Measurements from ENCODE around the gene IER5L.

Gene IER5L

GRCh38 chr9:129202613-129203555 is 24.8 kb upstream of the IER5L start (continued):
- TF ChIP-seq ZNF132 (tag by site-specific recombination; IDR thresholded peaks at IDR 0.05; ENCODE audit: borderline replicate concordance), result no peak
- TF ChIP-seq ZNF513 (tag by site-specific recombination; IDR thresholded peaks at IDR 0.05), result no peak
- TF ChIP-seq ZNF692 (tag by site-specific recombination; IDR thresholded peaks at IDR 0.05), result peak; percentile 49; the same call in 1 of the 2 replicates
- TF ChIP-seq ZNF473 (tag by site-specific recombination; IDR thresholded peaks at IDR 0.05), result no peak
- no peak for TF ChIP-seq ZNF600 (tag by site-specific recombination; IDR thresholded peaks at IDR 0.05)
- no peak for TF ChIP-seq BCL6B (tag by site-specific recombination; IDR thresholded peaks at IDR 0.05)
- no peak for TF ChIP-seq ZNF23 (tag by site-specific recombination; IDR thresholded peaks at IDR 0.05; ENCODE audit: borderline replicate concordance)
- TF ChIP-seq ZNF18 (tag by site-specific recombination; IDR thresholded peaks at IDR 0.05), result no peak
- TF ChIP-seq ZNF433 (tag by site-specific recombination; IDR thresholded peaks at IDR 0.05; ENCODE audit: low read depth), result no peak
- TF ChIP-seq ZSCAN30 (tag by site-specific recombination; IDR thresholded peaks at IDR 0.05), result 0 out of 2 replicates have a peak, but pooled peaks have one; percentile 18
- no peak for TF ChIP-seq ZNF133 (tag by site-specific recombination; IDR thresholded peaks at IDR 0.05)
- TF ChIP-seq GLIS2 (tag by site-specific recombination; IDR thresholded peaks at IDR 0.05), result 0 out of 2 replicates have a peak, but pooled peaks have one; percentile 23
- no peak for TF ChIP-seq ZNF658 (tag by site-specific recombination; IDR thresholded peaks at IDR 0.05)
- no peak for TF ChIP-seq ELK4 (IDR thresholded peaks at IDR 0.05; ENCODE audit: borderline replicate concordance, low read depth, low read length)
- no peak for TF ChIP-seq ZNF610 (tag by site-specific recombination; IDR thresholded peaks at IDR 0.05; ENCODE audit: borderline replicate concordance)
- no peak for TF ChIP-seq ZFP41 (tag by site-specific recombination; IDR thresholded peaks at IDR 0.05; ENCODE audit: borderline replicate concordance)
- TF ChIP-seq SP3 (tag by site-specific recombination; IDR thresholded peaks at IDR 0.05), result peak; percentile 98
- TF ChIP-seq ZNF629 (tag by site-specific recombination; IDR thresholded peaks at IDR 0.05), result peak; percentile 30; the same call in 1 of the 2 replicates
- TF ChIP-seq YY1 (tag by site-specific recombination; IDR thresholded peaks at IDR 0.05), result peak; percentile 90
- peak; percentile 53; the same call in 1 of the 2 replicates for TF ChIP-seq KLF10 (tag by site-specific recombination; IDR thresholded peaks at IDR 0.05)
- peak; percentile 78 for TF ChIP-seq ZNF335 (tag by site-specific recombination; conservative IDR thresholded peaks at IDR 0.05)
- TF ChIP-seq YY2 (tag by site-specific recombination; IDR thresholded peaks at IDR 0.05), result peak; percentile 90
- no peak for TF ChIP-seq PBX3 (CRISPR knock-in tag; IDR thresholded peaks at IDR 0.05)
- TF ChIP-seq ZNF560 (tag by site-specific recombination; IDR thresholded peaks at IDR 0.05; ENCODE audit: borderline replicate concordance), result no peak
- peak; percentile 98 for TF ChIP-seq KLF8 (tag by site-specific recombination; IDR thresholded peaks at IDR 0.05)
- TF ChIP-seq ZNF664 (tag by site-specific recombination; IDR thresholded peaks at IDR 0.05), result peak; percentile 100
- TF ChIP-seq ZBTB8A (tag by site-specific recombination; IDR thresholded peaks at IDR 0.05), result peak; percentile 68
- no peak for TF ChIP-seq ZNF510 (tag by site-specific recombination; IDR thresholded peaks at IDR 0.05; ENCODE audit: insufficient replicate concordance)
- TF ChIP-seq ZNF324 (tag by site-specific recombination; IDR thresholded peaks at IDR 0.05), result no peak
- TF ChIP-seq ZNF561 (tag by site-specific recombination; IDR thresholded peaks at IDR 0.05; ENCODE audit: borderline replicate concordance), result 0 out of 2 replicates have a peak, but pooled peaks have one; percentile 44
- TF ChIP-seq ZNF76 (tag by site-specific recombination; IDR thresholded peaks at IDR 0.05; ENCODE audit: borderline replicate concordance, low read depth), result peak; percentile 97
- TF ChIP-seq ZFP3 (tag by site-specific recombination; IDR thresholded peaks at IDR 0.05; ENCODE audit: low read depth), result no peak
